ENCODE results near the gene MYBPH. TPM values are rescaled to one million over a fixed set of nuclear protein-coding genes. Genes with fewer than 3 reads are reported as not detected.

MYBPH gene
- polyA plus RNA-seq, 1 donor from 2014 or later: not detected

DNA sequence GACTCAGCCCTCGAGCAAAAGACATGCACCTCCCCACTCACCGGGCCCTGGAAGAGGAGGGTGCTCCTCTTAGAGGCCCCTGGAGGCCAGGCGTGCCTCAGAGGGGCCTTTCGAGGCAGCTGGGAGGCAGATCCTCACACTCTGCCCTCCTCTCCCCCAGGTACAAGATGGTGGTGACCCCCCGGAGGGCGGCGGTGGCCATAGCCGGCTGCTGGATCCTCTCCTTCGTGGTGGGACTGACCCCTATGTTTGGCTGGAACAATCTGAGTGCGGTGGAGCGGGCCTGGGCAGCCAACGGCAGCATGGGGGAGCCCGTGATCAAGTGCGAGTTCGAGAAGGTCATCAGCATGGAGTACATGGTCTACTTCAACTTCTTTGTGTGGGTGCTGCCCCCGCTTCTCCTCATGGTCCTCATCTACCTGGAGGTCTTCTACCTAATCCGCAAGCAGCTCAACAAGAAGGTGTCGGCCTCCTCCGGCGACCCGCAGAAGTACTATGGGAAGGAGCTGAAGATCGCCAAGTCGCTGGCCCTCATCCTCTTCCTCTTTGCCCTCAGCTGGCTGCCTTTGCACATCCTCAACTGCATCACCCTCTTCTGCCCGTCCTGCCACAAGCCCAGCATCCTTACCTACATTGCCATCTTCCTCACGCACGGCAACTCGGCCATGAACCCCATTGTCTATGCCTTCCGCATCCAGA, 10.4 kb downstream of the MYBPH start:
- H3K4me2 ChIP-seq (ENCODE audit: low read length): no peak overlapping the region
- H3K9me2 ChIP-seq (ENCODE audit: insufficient read depth, low read length): no peaks in the 10 kb centered on the region
- H3K9ac ChIP-seq (ENCODE audit: low read length): no peak overlapping the region
- TF ChIP-seq, protein P1, sequence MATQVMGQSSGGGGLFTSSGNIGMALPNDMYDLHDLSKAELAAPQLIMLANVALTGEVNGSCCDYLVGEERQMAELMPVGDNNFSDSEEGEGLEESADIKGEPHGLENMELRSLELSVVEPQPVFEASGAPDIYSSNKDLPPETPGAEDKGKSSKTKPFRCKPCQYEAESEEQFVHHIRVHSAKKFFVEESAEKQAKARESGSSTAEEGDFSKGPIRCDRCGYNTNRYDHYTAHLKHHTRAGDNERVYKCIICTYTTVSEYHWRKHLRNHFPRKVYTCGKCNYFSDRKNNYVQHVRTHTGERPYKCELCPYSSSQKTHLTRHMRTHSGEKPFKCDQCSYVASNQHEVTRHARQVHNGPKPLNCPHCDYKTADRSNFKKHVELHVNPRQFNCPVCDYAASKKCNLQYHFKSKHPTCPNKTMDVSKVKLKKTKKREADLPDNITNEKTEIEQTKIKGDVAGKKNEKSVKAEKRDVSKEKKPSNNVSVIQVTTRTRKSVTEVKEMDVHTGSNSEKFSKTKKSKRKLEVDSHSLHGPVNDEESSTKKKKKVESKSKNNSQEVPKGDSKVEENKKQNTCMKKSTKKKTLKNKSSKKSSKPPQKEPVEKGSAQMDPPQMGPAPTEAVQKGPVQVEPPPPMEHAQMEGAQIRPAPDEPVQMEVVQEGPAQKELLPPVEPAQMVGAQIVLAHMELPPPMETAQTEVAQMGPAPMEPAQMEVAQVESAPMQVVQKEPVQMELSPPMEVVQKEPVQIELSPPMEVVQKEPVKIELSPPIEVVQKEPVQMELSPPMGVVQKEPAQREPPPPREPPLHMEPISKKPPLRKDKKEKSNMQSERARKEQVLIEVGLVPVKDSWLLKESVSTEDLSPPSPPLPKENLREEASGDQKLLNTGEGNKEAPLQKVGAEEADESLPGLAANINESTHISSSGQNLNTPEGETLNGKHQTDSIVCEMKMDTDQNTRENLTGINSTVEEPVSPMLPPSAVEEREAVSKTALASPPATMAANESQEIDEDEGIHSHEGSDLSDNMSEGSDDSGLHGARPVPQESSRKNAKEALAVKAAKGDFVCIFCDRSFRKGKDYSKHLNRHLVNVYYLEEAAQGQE (IDR thresholded peaks at IDR 0.05; ENCODE audit: borderline replicate concordance): no peak
- TF ChIP-seq, protein P2, sequence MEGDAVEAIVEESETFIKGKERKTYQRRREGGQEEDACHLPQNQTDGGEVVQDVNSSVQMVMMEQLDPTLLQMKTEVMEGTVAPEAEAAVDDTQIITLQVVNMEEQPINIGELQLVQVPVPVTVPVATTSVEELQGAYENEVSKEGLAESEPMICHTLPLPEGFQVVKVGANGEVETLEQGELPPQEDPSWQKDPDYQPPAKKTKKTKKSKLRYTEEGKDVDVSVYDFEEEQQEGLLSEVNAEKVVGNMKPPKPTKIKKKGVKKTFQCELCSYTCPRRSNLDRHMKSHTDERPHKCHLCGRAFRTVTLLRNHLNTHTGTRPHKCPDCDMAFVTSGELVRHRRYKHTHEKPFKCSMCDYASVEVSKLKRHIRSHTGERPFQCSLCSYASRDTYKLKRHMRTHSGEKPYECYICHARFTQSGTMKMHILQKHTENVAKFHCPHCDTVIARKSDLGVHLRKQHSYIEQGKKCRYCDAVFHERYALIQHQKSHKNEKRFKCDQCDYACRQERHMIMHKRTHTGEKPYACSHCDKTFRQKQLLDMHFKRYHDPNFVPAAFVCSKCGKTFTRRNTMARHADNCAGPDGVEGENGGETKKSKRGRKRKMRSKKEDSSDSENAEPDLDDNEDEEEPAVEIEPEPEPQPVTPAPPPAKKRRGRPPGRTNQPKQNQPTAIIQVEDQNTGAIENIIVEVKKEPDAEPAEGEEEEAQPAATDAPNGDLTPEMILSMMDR (IDR thresholded peaks at IDR 0.05; ENCODE audit: poor library complexity, severe bottlenecking): no peak
- TF ChIP-seq RAD21 (conservative IDR thresholded peaks at IDR 0.05) (no peak), TAF1 (IDR thresholded peaks at IDR 0.05; ENCODE audit: low read depth) (no peak), SMC3 (conservative IDR thresholded peaks at IDR 0.05; ENCODE audit: poor library complexity) (no peak), EP300 (conservative IDR thresholded peaks at IDR 0.05; ENCODE audit: poor library complexity, severe bottlenecking) (no peak), POLR2AphosphoS5 (IDR thresholded peaks at IDR 0.05) (no peak), MXI1 (conservative IDR thresholded peaks at IDR 0.05; ENCODE audit: poor library complexity, severe bottlenecking) (no peak), EZH2 (IDR thresholded peaks at IDR 0.05; ENCODE audit: borderline replicate concordance, insufficient read depth, low read length, poor library complexity, severe bottlenecking) (no peak)
- no peaks in the 10 kb centered on the region for H3K27me3 ChIP-seq (ENCODE audit: insufficient read depth, low read depth, low read length)
- no peaks in the 10 kb centered on the region for H3K79me2 ChIP-seq (replicated peaks; ENCODE audit: insufficient read depth, low read length)
- H4K20me1 ChIP-seq (ENCODE audit: insufficient read depth): no peaks in the 10 kb centered on the region
- peaks cover 4% of the 10 kb centered on the region for H3K36me3 ChIP-seq (ENCODE audit: insufficient read depth, low read length)
- no peak overlapping the region for H3K27ac ChIP-seq (ENCODE audit: low read length)
- H3K4me3 ChIP-seq (ENCODE audit: low read length): no peak overlapping the region
- H2AFZ ChIP-seq (ENCODE audit: low read depth, low read length): no peak overlapping the region
- no peaks in the 10 kb centered on the region for H3F3A ChIP-seq (ENCODE audit: insufficient read depth, low read length, poor library complexity, severe bottlenecking)
- no peaks in the 10 kb centered on the region for H3K9me3 ChIP-seq (ENCODE audit: low read length)

DNA sequence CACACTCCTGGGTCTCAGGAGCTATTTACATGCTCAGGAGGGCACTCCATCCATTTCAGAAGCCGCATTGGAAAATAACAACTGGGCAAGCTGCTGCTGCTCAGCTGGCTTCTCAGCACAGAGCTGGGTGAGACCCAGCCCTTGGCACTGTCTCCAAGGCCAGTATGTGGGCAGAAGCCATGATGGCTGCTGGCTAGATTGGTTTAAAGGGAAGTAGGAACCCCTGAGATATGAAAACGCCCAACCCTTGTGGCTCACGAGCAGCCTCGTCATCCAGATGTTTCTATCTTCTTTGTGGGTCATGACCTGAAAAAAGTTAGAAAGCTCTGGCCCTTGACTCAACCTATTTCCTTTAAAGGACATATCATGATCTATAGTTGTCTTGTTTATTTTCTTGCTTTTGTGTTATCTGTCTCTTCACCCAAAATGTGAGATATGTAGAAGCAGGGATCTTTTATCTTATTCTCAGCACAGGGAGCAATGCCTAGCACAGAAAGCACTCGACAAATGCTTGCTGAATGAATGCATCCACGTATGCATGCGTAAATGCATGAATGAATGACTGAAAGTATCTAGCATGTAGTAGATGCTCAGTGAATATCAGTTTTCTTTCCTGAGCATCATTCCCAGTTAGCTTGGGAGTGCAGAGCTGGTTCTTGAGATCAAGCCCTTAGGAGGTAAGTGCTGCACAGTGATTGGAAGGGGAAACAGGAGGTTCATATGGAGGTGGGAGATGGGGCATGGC, 11.6 kb downstream of the MYBPH start:
- Histone ChIP-seq H3K4me3 (ENCODE audit: low read length) (no peak overlapping the region), H4K20me1 (ENCODE audit: insufficient read depth) (no peaks in the 10 kb centered on the region), H3K79me2 (replicated peaks; ENCODE audit: insufficient read depth, low read length) (no peaks in the 10 kb centered on the region), H3K4me2 (ENCODE audit: low read length) (no peak overlapping the region), H3K9me2 (ENCODE audit: insufficient read depth, low read length) (no peaks in the 10 kb centered on the region), H3K27me3 (ENCODE audit: insufficient read depth, low read depth, low read length) (no peaks in the 10 kb centered on the region), H3K27ac (ENCODE audit: low read length) (no peak overlapping the region), H2AFZ (ENCODE audit: low read depth, low read length) (no peak overlapping the region), H3K36me3 (ENCODE audit: insufficient read depth, low read length) (peaks cover 4% of the 10 kb centered on the region), H3F3A (ENCODE audit: insufficient read depth, low read length, poor library complexity, severe bottlenecking) (no peaks in the 10 kb centered on the region), H3K9ac (ENCODE audit: low read length) (no peak overlapping the region), H3K9me3 (ENCODE audit: low read length) (no peaks in the 10 kb centered on the region)
- TF ChIP-seq TAF1 (IDR thresholded peaks at IDR 0.05; ENCODE audit: low read depth) (no peak), EZH2 (IDR thresholded peaks at IDR 0.05; ENCODE audit: borderline replicate concordance, insufficient read depth, low read length, poor library complexity, severe bottlenecking) (no peak), MXI1 (conservative IDR thresholded peaks at IDR 0.05; ENCODE audit: poor library complexity, severe bottlenecking) (no peak), SMC3 (conservative IDR thresholded peaks at IDR 0.05; ENCODE audit: poor library complexity) (no peak)
- TF ChIP-seq, protein P1 (IDR thresholded peaks at IDR 0.05; ENCODE audit: borderline replicate concordance): no peak

All from neural cell (in vitro differentiated cells).